Measurements from ENCODE around the gene RRP7A.
"Not testable (repeated sequence)": the region's sequence is repeated elsewhere in the genome, so short reads cannot be mapped to it uniquely, and the experiment has no call there.

RRP7A gene

DNA sequence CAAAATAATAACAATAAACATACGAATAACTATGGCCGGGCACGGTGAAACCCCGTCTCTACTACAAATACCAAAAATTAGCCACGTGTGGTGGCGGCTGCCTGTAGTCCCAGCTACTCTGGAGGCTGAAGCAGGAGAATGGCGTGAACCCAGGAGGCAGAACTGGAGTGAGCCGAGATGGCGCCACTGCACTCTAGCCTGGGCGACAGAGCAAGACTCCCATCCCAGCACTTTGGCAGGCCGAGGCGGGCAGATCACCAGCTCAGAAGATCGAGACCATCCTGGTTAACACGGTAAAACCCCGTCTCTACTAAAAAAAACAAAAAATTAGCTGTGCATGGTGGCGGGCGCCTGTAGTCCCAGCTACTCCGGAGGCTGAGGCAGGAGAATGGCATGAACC lies 17.0 kb upstream of the RRP7A start:
- not testable (repeated sequence) for FAIRE-seq; DNase-seq (ENCODE audit: low spot score)

DNA sequence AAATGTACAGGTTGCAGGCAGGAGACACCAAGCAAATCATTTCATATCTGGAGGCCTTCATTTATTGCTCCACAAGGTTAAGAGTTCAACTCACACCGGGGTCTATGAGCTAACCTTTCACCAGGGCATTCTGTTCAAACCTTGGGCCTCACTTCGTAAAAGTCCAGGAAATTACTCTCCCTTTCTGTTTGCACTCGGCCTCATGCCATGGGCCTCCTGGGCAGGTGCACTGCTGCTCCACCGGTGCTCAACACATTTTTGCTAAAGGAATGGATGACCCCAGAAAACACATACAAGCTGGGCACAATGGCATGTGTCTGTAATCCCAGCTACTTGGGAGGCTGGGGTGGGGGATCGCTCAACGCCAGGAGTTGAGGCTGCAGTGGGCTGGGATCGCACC lies 16.6 kb upstream of the RRP7A start:
- DNase-seq (ENCODE audit: low spot score) (no peak), FAIRE-seq (no peak)

DNA sequence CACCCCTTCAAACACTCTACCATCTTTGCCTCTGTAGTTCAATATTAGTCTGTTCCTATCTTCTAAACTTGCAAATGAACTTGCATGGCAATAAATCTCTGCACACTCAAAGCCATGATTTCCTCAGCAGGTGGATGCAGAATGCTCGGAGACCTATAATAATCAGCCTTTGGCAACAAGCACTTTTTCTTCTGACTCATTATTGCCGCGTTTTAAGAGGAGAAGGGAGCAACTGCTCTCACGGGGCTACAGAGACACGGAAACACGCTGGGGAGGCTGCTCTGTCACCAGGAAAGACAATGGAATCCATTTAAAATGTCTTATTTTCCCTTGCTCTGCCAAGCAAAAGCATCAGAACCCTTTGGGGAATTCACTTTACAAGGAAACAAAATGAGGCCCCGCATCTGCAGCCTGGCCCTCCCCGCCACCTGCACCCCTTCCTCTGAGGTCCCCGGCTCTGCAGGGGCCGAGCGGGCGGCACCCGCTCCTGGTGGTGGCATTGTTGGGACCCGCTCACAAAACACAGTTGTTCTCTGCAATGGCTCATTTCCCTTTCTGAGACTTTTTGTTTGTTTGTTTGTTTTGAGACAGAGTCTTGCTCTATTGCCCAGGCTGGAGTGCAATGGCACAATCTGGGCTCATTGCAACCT lies 15.6 kb upstream of the RRP7A start:
- not testable (repeated sequence) for DNase-seq (ENCODE audit: low spot score); FAIRE-seq

DNA sequence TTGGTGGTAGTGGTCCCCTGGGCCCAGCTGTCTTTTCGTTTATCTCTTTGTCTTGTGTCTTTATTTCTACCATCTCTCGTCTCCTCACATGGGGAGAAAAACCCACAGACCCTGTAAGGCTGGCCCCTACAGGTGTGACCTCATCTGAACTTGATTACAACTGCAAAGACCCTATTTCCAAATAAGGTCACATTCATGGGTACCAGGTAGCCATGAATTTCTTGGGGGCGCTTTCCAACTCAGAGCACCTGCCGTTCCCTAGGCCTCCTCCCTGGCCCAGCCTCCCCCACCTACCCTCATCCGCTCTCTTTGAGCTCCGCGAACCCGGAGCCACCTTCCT lies 14.0 kb upstream of the RRP7A start:
- FAIRE-seq, result no peak
- DNase-seq (ENCODE audit: low spot score), result no peak

DNA sequence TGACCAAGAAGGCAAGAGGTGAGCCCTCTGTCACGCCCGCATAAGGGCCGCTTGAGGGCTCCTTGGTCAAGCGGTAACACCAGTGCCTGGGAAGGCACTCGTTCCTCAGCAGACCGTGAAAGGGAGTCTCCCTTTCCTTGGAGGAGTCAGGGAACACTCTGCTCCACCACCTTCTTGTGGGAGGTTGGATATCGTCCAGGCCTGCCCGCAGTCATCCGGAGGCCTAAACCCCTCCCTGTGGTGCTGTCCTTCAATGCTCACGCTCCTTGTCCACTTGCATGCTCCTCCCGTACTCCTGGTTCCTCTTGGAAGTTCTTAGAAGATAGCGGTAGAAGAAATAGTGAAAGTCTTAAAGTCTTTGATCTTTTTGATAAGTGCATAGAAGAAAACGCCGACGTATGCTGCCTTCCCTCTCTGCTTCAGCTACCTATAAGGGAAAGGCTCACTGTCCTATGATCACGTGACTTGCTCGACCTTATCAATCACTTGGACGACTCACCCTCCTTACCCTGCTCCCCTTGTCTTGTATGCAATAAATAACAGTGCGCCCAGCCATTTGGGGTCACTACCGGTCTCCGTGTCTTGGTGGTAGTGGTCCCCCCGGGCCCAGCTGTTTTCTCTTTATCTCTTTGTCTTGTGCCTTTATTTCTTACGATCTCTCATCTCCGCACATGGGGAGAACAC lies 11.9 kb upstream of the RRP7A start:
- FAIRE-seq; DNase-seq (ENCODE audit: low spot score): not testable (repeated sequence)

DNA sequence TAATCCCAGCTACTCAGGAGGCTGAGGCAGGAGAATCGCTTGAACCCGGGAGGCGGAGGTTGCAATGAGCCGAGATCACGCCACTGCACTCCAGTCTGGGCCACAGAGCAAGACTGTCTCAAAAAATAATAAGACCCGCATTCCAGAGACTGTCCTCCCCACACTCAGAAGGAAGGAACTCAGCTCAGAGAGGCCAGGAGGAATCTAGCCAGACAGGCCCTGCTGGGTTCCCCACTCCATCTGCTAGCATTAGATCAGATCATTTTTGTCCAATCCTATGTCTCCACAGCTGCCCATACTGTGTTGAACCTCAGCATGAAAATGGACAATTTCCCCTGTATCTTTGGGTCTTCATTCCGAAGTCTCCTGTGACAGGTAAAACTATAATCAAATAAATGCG lies 9.8 kb upstream of the RRP7A start:
- not testable (repeated sequence) for DNase-seq (ENCODE audit: low spot score); FAIRE-seq

DNA sequence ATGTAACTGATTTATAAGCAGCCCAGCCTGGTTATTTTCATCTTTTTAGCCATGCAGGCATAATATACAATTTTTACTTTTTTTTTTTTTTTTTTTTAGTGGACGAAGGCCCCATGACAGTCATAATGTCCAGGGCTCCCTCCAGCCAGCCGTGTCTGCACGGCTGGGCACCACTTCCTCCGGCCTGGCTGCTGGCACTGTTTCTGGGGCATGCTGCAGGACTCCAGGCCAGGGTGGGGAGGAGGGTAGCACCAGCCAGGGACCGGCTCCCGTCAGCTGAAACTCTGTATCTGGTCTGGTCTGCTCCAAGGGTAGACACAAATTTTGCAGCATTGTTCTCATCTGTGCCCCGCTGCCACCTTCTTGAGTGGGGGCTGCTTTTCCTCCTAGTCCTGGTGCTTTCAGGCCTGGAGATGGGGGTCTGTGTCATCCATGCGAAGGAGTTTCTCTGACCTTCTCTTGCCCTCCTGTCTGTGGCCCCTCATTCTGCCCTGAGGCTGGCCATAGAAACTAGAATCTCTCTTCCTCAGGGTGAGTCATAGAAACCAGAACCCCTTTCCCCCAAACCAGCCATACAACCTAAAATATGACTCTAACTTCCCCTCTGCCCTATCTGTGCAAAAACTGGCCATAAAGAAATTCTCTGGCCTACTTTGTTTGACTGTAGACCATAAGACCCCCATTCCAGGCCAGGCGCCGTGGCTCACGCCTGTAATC lies 9.2 kb upstream of the RRP7A start:
- no peak for FAIRE-seq

DNA sequence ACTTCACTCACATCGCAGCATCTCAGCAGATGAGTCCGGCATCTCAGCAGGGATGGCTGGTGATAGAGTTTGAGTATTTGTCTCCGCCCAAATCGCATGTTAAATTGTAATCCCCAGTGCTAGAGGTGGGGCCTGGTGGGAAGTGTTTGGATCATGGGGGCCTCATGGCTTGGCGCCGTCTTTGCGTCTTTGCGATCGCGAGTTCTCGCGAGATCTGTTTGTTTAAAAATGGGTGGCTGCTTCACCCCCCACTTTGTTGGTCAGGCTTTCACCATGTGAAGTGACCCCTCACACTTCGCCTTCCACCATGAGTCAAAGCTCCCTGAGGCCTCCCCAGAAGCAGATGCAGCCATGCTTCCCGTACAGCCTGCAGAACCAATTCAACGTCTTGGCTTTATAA lies 3.0 kb upstream of the RRP7A start:
- DNase-seq (ENCODE audit: low spot score), result no peak
- FAIRE-seq, result no peak

More for the DNA sequence above, 9.2 kb upstream of the RRP7A start:
- no peak for DNase-seq (ENCODE audit: low spot score)

DNA sequence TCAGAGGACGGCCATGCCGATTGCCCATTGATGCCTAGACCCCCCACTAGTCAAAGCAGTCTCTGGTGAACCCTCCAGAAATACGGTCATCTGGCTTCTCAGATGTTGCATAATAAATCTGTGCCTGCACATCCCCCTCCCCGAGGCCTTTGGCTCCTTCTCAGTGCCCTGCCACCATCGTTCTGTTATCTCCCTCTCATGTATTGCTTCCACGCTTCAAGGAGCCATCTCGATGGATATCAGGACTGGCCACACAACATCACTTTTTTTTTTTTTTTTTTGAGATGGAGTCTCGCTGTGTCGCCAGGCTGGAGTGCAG lies 1.6 kb upstream of the RRP7A start:
- FAIRE-seq, result no peak

DNA sequence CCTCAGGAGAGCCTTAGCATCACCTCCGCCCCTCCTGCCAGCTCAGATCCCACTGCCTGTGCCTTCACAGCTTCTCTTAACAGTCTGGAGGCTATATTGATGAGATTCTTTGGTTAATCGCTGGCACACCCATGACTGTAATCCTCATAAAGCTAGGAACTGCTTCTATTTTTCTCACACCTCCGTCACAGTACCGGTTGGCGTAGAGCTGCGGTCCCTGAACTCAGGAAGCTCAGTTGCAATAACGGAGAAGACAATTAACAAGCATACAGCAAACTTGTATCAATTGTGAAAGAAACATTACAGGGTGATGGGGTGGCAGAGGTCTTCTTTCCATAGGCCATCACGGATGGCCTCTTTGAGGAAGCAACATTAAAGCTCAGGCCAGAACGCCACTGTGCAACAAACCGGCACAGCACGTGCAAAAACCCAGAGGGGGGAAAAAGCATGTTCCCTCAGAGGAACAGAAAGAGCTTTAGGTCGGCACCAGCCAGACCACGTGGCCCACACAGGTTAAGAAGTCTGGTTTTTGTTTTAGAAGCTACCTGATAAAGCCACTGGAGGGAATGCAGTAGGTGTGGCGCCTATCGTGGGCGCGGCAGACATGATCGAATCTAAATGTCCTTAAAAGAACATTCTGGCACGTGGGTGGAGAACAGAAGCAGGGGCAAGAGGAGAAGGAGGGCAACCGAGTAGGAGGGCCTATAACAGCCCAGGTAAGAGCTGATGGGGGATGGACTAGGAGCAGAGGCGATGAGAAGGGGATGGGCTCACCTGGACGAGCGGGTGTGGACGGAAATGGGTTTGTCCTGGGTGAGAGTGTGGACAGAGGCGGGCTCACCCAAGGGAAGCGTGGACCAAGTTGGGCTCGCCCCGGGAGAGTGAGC lies 715 bp downstream of the RRP7A start:
- FAIRE-seq, result peak; percentile 94
- DNase-seq (ENCODE audit: low spot score), result not testable (repeated sequence)

More for the DNA sequence above, 1.6 kb upstream of the RRP7A start:
- DNase-seq (ENCODE audit: low spot score), result no peak

DNA sequence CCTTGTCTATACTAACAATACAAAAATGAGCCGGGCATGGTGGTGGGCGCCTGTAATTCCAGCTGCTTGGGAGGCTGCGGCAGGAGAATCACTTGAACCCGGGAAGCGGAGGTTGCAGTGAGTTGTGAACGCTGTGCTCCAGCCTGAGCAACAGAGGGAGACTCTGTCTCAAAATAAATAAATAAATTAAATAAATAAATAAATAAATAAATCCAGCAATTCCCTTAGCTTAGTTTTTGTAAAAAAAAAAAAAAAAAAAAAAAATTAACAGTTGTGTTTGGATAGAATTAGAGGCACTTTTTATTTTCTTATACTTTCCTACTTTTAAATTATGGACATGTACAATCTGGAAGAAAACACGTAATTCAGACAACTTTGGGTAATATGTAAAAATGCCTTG lies 2.5 kb downstream of the RRP7A start:
- not testable (repeated sequence) for FAIRE-seq; DNase-seq (ENCODE audit: low spot score)

DNA sequence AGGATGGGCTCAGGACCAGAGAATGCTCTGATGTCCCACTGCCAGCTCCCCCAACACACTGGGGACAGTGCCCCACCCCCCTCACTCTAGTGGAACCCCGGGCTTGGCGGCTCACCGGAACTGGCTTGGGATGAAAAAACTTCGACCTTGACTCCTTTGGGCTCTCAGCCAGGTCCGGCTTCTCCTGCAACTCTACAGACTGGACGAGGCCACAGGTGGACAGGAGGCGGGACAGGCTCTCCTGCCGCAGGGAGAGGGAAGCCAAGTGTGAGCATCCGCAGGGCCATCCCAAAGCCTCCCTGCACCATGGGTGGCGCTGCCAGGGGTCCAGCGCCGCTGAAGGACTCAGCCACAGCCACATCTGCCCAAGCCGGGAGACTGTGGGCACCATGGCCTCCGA lies 3.7 kb downstream of the RRP7A start:
- FAIRE-seq (no peak), DNase-seq (ENCODE audit: low spot score) (no peak)

DNA sequence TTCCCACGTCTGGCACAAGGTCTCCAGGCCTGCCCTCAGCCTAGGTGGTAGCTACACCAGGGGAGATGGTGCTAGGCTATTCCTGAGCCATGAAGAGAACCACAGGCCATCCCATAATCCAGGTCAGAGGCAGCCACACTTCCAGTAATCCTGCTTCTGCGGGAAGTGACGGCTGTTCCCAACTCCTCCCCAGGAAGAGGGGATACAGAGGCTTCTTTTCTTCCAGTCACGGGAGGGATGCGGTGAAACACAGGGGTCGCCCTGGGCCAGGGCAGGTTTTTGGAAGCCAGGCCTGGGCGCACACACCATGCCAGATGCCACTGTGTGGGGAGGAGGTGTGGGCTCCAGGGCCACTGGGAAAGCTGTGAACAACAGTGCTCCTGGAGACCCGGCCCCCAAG lies 4.3 kb downstream of the RRP7A start:
- not testable (repeated sequence) for DNase-seq (ENCODE audit: low spot score); FAIRE-seq

DNA sequence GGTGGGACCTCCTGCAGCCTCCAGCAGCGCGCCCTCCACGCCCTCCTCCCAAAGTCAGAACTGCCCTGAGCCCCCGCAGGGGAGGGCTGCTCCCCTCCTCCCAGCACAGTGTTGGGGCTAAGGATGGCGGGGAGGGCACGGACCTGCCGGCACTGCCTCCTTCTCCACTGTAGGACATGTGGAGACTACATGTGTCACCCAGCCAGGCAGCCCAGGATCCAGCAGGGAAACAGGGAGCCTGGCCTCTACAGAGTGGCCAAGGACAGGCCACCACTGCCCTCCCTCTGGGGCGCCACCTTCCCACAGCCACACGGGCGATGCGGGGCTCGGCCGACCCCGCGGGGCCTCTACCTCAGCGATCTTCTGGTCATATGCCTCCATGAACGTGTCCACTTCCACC lies 5.3 kb downstream of the RRP7A start:
- FAIRE-seq, result not testable (repeated sequence)

DNA sequence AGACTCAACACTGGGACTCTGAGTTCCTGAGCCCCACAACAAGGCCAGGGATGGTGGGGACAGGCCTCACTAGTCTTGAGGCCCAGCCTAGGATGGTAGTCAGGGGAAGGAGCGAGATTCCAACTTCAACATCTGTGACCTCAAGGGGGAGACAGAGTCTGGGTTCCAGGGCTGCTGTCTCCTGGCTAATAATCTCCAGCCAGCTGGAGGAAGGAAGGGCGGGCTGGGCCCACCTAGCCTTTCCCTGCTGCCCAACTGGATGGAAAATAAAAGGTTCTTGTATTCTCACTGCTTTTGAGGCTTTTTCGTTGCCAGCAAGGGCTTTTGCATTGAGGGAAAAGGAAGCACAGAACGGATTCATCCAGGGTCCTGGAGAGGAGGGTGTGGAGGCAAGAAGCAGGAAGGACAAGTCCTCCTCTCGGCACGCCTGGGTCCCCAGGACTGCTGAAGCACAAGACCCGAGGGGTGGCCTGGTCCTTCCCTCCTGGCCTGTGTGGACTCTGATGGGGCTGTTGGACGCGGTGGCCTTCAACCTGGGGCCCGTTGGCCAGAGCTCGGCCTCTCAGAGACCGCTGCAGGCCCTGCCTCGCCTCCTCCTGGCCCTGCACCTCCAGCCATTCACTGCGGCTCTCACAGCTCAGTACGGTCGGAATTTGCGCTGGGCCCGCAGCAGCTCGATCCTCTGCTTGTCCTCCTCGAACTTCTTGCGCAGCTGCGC lies 7.2 kb downstream of the RRP7A start:
- DNase-seq (ENCODE audit: low spot score), result not testable (repeated sequence)
- FAIRE-seq, result peak; percentile 35

More for the DNA sequence above, 5.3 kb downstream of the RRP7A start:
- DNase-seq (ENCODE audit: low spot score), result not testable (repeated sequence)

DNA sequence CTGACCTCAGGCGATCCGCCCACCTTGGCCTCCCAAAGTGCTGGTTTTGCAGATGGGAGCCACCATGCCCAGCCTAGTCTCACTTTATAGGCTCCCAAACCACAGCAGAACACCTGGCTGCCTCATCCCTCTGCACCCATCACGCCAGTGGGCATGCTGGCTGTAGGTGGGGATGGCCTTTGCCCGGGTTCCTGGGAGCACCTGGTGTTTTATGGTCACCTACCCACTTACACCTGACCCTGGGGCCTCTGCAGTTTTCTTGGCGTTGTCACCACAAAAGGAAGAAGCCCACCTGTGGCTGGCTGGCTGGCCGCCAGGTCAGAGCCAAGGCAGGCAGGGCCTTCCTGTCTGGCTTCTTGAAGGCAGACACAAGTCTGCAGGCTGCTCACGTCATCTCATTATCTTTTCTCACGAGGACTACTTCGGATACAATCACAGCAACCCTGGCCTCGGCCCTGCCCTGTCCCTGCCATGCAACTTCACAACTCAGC lies 8.2 kb downstream of the RRP7A start:
- FAIRE-seq, result no peak
- no peak for DNase-seq (ENCODE audit: low spot score)

DNA sequence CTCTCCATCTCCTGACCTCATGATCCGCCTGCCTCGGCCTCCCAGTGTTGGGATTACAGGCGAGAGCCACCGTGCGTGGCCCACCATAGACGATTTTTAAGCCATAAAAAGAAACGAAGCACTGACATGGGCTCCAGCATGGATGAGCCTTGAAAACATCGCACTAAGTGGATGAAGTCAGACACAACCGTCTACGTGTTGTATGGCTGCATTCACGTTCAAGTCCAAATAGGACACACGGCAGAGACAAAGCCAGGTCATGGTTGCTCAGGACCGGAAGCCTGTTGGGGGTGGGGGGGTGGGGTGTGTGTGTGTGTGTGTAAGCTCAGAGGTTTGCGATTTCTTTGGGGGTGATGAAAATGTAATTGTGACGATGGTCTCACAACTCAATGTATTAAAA lies 10.0 kb downstream of the RRP7A start:
- no peak for DNase-seq (ENCODE audit: low spot score)
- no peak for FAIRE-seq

DNA sequence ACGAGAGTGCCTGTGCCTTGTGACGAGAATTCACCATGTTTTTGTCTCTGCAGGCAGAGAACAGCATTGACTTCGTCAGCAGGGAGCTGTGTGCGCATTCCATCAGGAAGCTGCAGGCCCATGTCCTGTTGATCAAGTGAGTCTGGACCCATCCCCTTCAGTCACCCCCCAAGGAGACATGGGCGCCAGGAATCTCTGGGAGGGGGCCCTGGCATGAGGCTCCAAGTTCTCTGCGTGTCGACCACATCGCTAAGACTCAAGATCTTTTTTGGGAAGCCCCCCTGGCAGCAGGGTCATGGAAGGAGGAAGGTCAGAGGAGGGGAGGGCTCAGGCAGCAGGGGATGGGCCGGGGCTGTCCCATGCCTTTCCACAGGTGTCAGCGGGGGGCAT lies 10.6 kb downstream of the RRP7A start:
- not testable (repeated sequence) for FAIRE-seq

DNA sequence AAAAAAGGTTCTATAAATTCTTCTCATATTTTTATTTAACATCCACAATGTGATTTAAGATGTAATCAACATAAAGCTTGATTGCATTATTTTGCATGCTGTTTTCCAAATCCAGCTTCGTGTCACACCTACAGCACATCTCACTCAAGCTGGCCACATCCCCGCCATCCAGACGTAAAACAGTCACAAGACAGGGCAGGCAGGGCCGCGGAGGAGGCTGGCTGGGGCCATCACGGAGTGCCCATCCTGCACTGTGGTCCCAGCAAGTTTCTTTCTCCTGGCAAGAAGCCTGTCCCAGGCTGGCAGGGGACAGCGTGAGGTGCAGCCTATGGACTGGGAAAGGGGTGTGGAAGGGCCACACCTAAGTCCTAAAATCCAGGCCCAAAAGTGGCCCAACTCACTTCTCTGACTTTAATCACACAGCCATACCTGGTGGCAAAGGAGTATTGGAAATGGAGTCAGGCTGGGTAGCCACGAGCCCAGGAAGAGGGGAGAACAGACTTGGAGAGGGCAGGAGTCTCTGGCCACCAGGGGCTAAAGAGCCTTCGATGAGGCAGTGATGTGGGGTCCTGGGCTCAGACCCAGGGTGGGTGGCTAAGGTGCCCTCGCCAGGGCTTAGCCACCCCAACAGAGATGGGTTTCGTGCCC lies 11.1 kb downstream of the RRP7A start:
- DNase-seq (ENCODE audit: low spot score), result not testable (repeated sequence)
- FAIRE-seq, result peak; percentile 27

More for the DNA sequence above, 10.6 kb downstream of the RRP7A start:
- DNase-seq (ENCODE audit: low spot score), result not testable (repeated sequence)

DNA sequence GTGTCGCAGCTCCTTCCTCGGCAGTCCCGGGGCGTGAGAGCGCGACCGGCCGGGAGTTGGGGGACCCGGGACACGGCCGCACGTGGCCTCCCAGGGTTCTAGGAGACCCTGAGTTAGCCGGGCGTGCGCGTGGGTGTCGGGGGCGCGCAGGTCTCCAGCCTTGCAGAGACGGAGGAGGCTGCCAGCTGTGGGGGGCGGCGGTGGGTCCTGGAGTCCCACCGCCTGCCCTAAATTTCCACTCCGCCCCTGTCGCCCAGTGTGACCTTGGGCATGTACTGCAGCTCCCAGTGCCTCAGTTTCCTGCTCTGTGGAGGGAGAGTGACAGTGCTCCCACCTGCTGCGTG lies 18.8 kb downstream of the RRP7A start:
- DNase-seq (ENCODE audit: low spot score) (no peak), FAIRE-seq (no peak)
